GM23338 (cell line): ENCODE data around the gene MOV10. TPM values are rescaled to one million over a fixed set of nuclear protein-coding genes. Genes with fewer than 3 reads are reported as not detected.
A peak's percentile ranks its signal among the peaks of the same experiment; 100 is the strongest.
"Not testable (repeated sequence)": the region's sequence is repeated elsewhere in the genome, so short reads cannot be mapped to it uniquely, and the experiment has no call there.

Source experiments
- ATAC-seq: fragments of 200-7000 bp; cut with Tn5 transposase; 3 replicates; pipeline ENCODE4 v1.9.1; 2020
- DNase-seq: peaks from one replicate; pipeline ENCODE4 v3.0.0-alpha.2; 2015; ENCODE audit warnings: low spot score
- H2AFZ ChIP-seq: fragments of 200-600 bp; sonication (generic); 2 replicates; pipeline ENCODE4 v1.8.0; 2016; ENCODE audit warnings: antibody characterized with exemption, mild to moderate bottlenecking, moderate library complexity
- H3F3A ChIP-seq: fragments of 200-600 bp; sonication (generic); replicated peaks from 2 replicates; pipeline ENCODE4 v1.8.0; 2017; ENCODE audit warnings: antibody characterized with exemption, mixed run types, low read depth
- H3K27ac ChIP-seq: fragments of 200-600 bp; sonication (generic); 2 replicates; pipeline ENCODE4 v1.6.1; 2016; ENCODE audit warnings: low read depth
- H3K27me3 ChIP-seq: fragments of 200-600 bp; sonication (generic); 2 replicates; pipeline ENCODE4 v1.8.0; 2016; ENCODE audit warnings: mild to moderate bottlenecking, mixed run types, moderate library complexity; ENCODE audit not compliant: insufficient read depth
- H3K36me3 ChIP-seq: fragments of 200-600 bp; sonication (generic); 2 replicates; pipeline ENCODE4 v1.8.0; 2016; ENCODE audit warnings: mild to moderate bottlenecking; ENCODE audit not compliant: insufficient read depth
- H3K4me1 ChIP-seq: fragments of 200-600 bp; sonication (generic); 2 replicates; pipeline ENCODE4 v1.8.0; 2016; ENCODE audit warnings: mild to moderate bottlenecking, moderate library complexity; ENCODE audit not compliant: insufficient read depth
- H3K4me2 ChIP-seq: fragments of 200-600 bp; sonication (generic); 2 replicates; pipeline ENCODE4 v1.7.1; 2017; ENCODE audit warnings: mixed run types
- H3K4me3 ChIP-seq: fragments of 200-600 bp; sonication (generic); 2 replicates; pipeline ENCODE4 v1.6.1; 2016; ENCODE audit warnings: mixed run types
- H3K79me2 ChIP-seq: fragments of 200-600 bp; sonication (generic); replicated peaks from 2 replicates; pipeline ENCODE4 v1.8.0; 2017; ENCODE audit warnings: mild to moderate bottlenecking; ENCODE audit not compliant: insufficient read depth
- H3K9me2 ChIP-seq: fragments of 200-600 bp; sonication (generic); 2 replicates; pipeline ENCODE4 v1.8.0; 2017; ENCODE audit not compliant: insufficient read depth
- H4K20me1 ChIP-seq: fragments of 200-600 bp; sonication (generic); replicated peaks from 2 replicates; pipeline ENCODE4 v1.8.0; 2017; ENCODE audit warnings: mild to moderate bottlenecking; ENCODE audit not compliant: insufficient read depth
- H3K27ac Mint-ChIP-seq: 2 replicates; pipeline ENCODE4 v1.8.0; 2020; ENCODE audit warnings: inconsistent platforms, mild to moderate bottlenecking, moderate library complexity, mixed read lengths
- H3K27me3 Mint-ChIP-seq: 3 replicates; pipeline ENCODE4 v1.8.0; 2022; ENCODE audit warnings: low read depth, mild to moderate bottlenecking, moderate library complexity, mixed read lengths, inconsistent platforms; ENCODE audit not compliant: insufficient read depth, poor library complexity
- H3K36me3 Mint-ChIP-seq: 3 replicates; pipeline ENCODE4 v1.8.0; 2021; ENCODE audit warnings: low read depth, mild to moderate bottlenecking, inconsistent platforms, moderate library complexity, mixed read lengths
- H3K4me1 Mint-ChIP-seq: 3 replicates; pipeline ENCODE4 v1.8.0; 2020; ENCODE audit warnings: mild to moderate bottlenecking, inconsistent platforms, mixed read lengths
- H3K4me3 Mint-ChIP-seq: 3 replicates; pipeline ENCODE4 v1.8.0; 2021; ENCODE audit warnings: moderate library complexity, mild to moderate bottlenecking, inconsistent platforms, mixed read lengths
- H3K9me3 Mint-ChIP-seq: 3 replicates; pipeline ENCODE4 v1.8.0; 2020; ENCODE audit warnings: moderate library complexity, mild to moderate bottlenecking, inconsistent platforms, mixed read lengths
- JUNB ChIP-seq: IDR thresholded peaks from one replicate; pipeline ENCODE4 v1.6.1; 2016; ENCODE audit warnings: antibody characterized with exemption; ENCODE audit not compliant: unreplicated experiment
- NANOG ChIP-seq: IDR thresholded peaks from 2 replicates; pipeline ENCODE4 v1.6.1; 2016; ENCODE audit warnings: antibody characterized with exemption, borderline replicate concordance
- STAT1 ChIP-seq: IDR thresholded peaks from one replicate; pipeline ENCODE4 v1.6.1; 2016; ENCODE audit warnings: antibody characterized with exemption; ENCODE audit not compliant: unreplicated experiment
- ZNF114 ChIP-seq: fragments of 250-450 bp; sonication (Bioruptor Pico); IDR thresholded peaks from 2 replicates; pipeline ENCODE4 v1.5.0; 2020; ENCODE audit warnings: mild to moderate bottlenecking, moderate library complexity
- ZNF331 ChIP-seq: fragments of 250-450 bp; sonication (Bioruptor Pico); IDR thresholded peaks from 2 replicates; pipeline ENCODE4 v1.5.0; 2020; ENCODE audit warnings: low read depth, mild to moderate bottlenecking, moderate library complexity
- ZNF462 ChIP-seq: fragments of 250-450 bp; sonication (Bioruptor Pico); IDR thresholded peaks from 2 replicates; pipeline ENCODE4 v1.5.0; 2020; ENCODE audit warnings: mild to moderate bottlenecking, moderate library complexity
- polyA plus RNA-seq: library from polyadenylated mRNA; unstranded; fragments of >200 nt; fragmentation: Nextera tagmentation; extraction: Ambion mirVana; gene quantifications from 2 replicates; pipeline ENCODE4 v1.2.1, GENCODE V29; 2016
- total RNA-seq: library from RNA; depleted of rRNA; stranded (reverse); fragments of >200 nt; shearing (Covaris generic); gene quantifications from 2 replicates; pipeline ENCODE4 v1.2.3, GENCODE V29; 2014

Gene MOV10
- total and polyA plus RNA-seq, 2 experiments from 2014 or later, result 53.6 to 77.6 TPM

GRCh38 chr1:112720800-112721199, 46.3 kb downstream of the MOV10 start (continued):
- TF ChIP-seq ZNF462 (CRISPR knock-in tag) (no peak), ZNF331 (CRISPR knock-in tag) (no peak), NANOG (no peak)

GRCh38 chr1:112721294-112721693, 46.8 kb downstream of the MOV10 start:
- H3K9me2 ChIP-seq, DNase-seq, H3K4me2 ChIP-seq, H3K36me3 ChIP-seq, H3K27ac ChIP-seq, ATAC-seq, H3K4me3 Mint-ChIP-seq, H3F3A ChIP-seq, H3K27ac Mint-ChIP-seq, H3K36me3 Mint-ChIP-seq, H3K9me3 Mint-ChIP-seq, H3K79me2 ChIP-seq, H2AFZ ChIP-seq, H4K20me1 ChIP-seq, H3K4me1 ChIP-seq, H3K4me3 ChIP-seq: not testable (repeated sequence)
- Mint-ChIP-seq H3K4me1 (peaks cover 26% of the 10 kb centered on the region), H3K27me3 (peaks cover 34% of the 10 kb centered on the region)
- H3K27me3 ChIP-seq, result peaks cover 54% of the 10 kb centered on the region

GRCh38 chr1:112721966-112722524, 47.6 kb downstream of the MOV10 start:
- DNase-seq, result no peak
- no peaks in the 10 kb centered on the region for H3K9me2 ChIP-seq
- peak overlapping the region; percentile 56 for H3K4me3 ChIP-seq
- peak overlapping the region; percentile 77; the same call in 1 of the 2 replicates for H3K4me2 ChIP-seq
- H3F3A ChIP-seq, result 0 out of 2 replicates have a peak, but pooled peaks cover 5% of the 10 kb centered on the region
- H4K20me1 ChIP-seq, result no peaks in the 10 kb centered on the region
- Mint-ChIP-seq H3K4me1 (peaks cover 22% of the 10 kb centered on the region), H3K4me3 (no peak overlapping the region; the same call in 2 of the 3 replicates), H3K9me3 (no peaks in the 10 kb centered on the region), H3K27me3 (peaks cover 30% of the 10 kb centered on the region), H3K36me3 (no peaks in the 10 kb centered on the region; the same call in 2 of the 3 replicates), H3K27ac (no peak overlapping the region)
- H3K4me1 ChIP-seq, result peaks cover 6% of the 10 kb centered on the region; the same call in 1 of the 2 replicates
- no peak for ATAC-seq
- peak overlapping the region; percentile 93 for H2AFZ ChIP-seq
- peaks cover 54% of the 10 kb centered on the region for H3K27me3 ChIP-seq
- no peaks in the 10 kb centered on the region for H3K36me3 ChIP-seq
- no peak for TF ChIP-seq STAT1
- no peak for TF ChIP-seq ZNF114 (CRISPR knock-in tag)
- no peak for TF ChIP-seq JUNB
- no peak overlapping the region for H3K27ac ChIP-seq
- H3K79me2 ChIP-seq, result no peaks in the 10 kb centered on the region
